ENCODE results near the gene NTRK3.

DNA sequence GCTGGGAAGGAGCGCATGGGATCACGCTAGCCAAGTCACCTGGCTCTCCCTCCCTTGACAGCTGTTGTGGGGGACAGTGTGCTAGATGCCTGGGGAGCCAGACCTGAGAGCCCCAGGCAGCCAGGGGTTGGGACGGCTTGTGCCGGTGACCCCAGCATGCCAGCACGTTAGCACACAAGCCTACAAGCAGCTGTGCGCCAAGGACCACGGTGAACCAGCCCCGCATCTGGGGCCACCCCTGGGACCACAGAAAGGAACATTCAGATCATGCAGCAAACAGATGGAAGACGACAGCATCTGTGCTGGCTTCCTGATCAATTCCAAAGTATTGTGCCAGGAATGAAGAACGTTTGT lies 64.8 kb downstream of the NTRK3 start:
- no peak for TF ChIP-seq POLR2A (IDR thresholded peaks at IDR 0.05)
- TF ChIP-seq, protein P1, sequence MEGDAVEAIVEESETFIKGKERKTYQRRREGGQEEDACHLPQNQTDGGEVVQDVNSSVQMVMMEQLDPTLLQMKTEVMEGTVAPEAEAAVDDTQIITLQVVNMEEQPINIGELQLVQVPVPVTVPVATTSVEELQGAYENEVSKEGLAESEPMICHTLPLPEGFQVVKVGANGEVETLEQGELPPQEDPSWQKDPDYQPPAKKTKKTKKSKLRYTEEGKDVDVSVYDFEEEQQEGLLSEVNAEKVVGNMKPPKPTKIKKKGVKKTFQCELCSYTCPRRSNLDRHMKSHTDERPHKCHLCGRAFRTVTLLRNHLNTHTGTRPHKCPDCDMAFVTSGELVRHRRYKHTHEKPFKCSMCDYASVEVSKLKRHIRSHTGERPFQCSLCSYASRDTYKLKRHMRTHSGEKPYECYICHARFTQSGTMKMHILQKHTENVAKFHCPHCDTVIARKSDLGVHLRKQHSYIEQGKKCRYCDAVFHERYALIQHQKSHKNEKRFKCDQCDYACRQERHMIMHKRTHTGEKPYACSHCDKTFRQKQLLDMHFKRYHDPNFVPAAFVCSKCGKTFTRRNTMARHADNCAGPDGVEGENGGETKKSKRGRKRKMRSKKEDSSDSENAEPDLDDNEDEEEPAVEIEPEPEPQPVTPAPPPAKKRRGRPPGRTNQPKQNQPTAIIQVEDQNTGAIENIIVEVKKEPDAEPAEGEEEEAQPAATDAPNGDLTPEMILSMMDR (IDR thresholded peaks at IDR 0.05 in 8 of 11, conservative IDR thresholded peaks at IDR 0.05 in 3 of 11): no peak
